GM06990 (cell line): Measurements from ENCODE around the gene TPRG1L.

Source experiments
- DNase-seq: peaks from one replicate; pipeline ENCODE4 v3.0.0-alpha.2; 2011; ENCODE audit not compliant: insufficient read length; ENCODE audit errors: extremely low read depth
- H3K27me3 ChIP-seq: replicated peaks from 2 replicates; pipeline ENCODE4 v1.6.0; 2011; ENCODE audit warnings: low read length; ENCODE audit not compliant: control insufficient read depth, insufficient read depth
- H3K36me3 ChIP-seq: 2 replicates; pipeline ENCODE4 v1.5.1; 2011; ENCODE audit warnings: low read length; ENCODE audit not compliant: control insufficient read depth, insufficient read depth
- H3K4me3 ChIP-seq: replicated peaks from 2 replicates; pipeline ENCODE4 v1.5.1; 2011; ENCODE audit warnings: low read depth, mild to moderate bottlenecking, control low read depth, low read length
- CTCF ChIP-seq: IDR thresholded peaks from 2 replicates; pipeline ENCODE4 v1.5.1; 2011; ENCODE audit warnings: low read length, control low read depth, mild to moderate bottlenecking, inconsistent platforms; ENCODE audit not compliant: insufficient read depth, poor library complexity, severe bottlenecking

The TPRG1L gene

GRCh38 chr1:3597599-3597964, 27.2 kb upstream of the TPRG1L start:
- H3K36me3 ChIP-seq, result no peaks in the 10 kb centered on the region
- no peak for TF ChIP-seq CTCF
- DNase-seq, result peak; percentile 27
- H3K27me3 ChIP-seq, result no peaks in the 10 kb centered on the region; the same call in 1 of the 2 replicates
- no peak overlapping the region for H3K4me3 ChIP-seq

- H3K36me3 ChIP-seq, result no peaks in the 10 kb centered on the region
- H3K4me3 ChIP-seq, result no peak overlapping the region
- TF ChIP-seq CTCF, result no peak
- no peak for DNase-seq
- no peaks in the 10 kb centered on the region; the same call in 1 of the 2 replicates for H3K27me3 ChIP-seq
Measured at GRCh38 chr1:3598051-3598491, 26.7 kb upstream of the TPRG1L start.

GRCh38 chr1:3598522-3599285, 26.1 kb upstream of the TPRG1L start:
- Histone ChIP-seq H3K36me3 (no peaks in the 10 kb centered on the region), H3K27me3 (no peaks in the 10 kb centered on the region; the same call in 1 of the 2 replicates), H3K4me3 (no peak overlapping the region)
- DNase-seq, result peak; percentile 28
- TF ChIP-seq CTCF, result no peak

GRCh38 chr1:3599286-3599811, 25.5 kb upstream of the TPRG1L start:
- no peak overlapping the region for H3K4me3 ChIP-seq
- H3K27me3 ChIP-seq, result no peaks in the 10 kb centered on the region; the same call in 1 of the 2 replicates
- DNase-seq, result no peak

GRCh38 chr1:3599816-3600215, 25.0 kb upstream of the TPRG1L start:
- Histone ChIP-seq H3K27me3 (no peaks in the 10 kb centered on the region; the same call in 1 of the 2 replicates), H3K4me3 (no peak overlapping the region), H3K36me3 (no peaks in the 10 kb centered on the region)
- no peak for DNase-seq
- TF ChIP-seq CTCF, result no peak

More at GRCh38 chr1:3599286-3599811, 25.5 kb upstream of the TPRG1L start:
- H3K36me3 ChIP-seq, result no peaks in the 10 kb centered on the region
- no peak for TF ChIP-seq CTCF
